Subcutaneous abdominal adipose tissue (tissue), 5 donors: ENCODE measurements around the gene SEH1L.
A peak's percentile ranks its signal among the peaks of the same experiment; 100 is the strongest.

Experiments
- H3K27ac ChIP-seq: one replicate; pipeline ENCODE4 v1.7.0; 2013; ENCODE audit warnings: low read depth, mild to moderate bottlenecking, inconsistent platforms, low read length, moderate library complexity
- H3K27me3 ChIP-seq, 5 donors: one replicate each; pipeline ENCODE4 v1.7.0; 2013; ENCODE audit warnings: low read length in 5 of 5, inconsistent platforms in 1 of 5; ENCODE audit not compliant: control insufficient read depth in 5 of 5, insufficient read depth in 4 of 5
- H3K36me3 ChIP-seq, 5 donors: one replicate each; pipeline ENCODE4 v1.7.0; 2013; ENCODE audit warnings: low read length in 5 of 5; ENCODE audit not compliant: control insufficient read depth in 5 of 5, insufficient read depth in 5 of 5
- H3K4me1 ChIP-seq, 5 donors: one replicate each; pipeline ENCODE4 v1.7.0; 2013; ENCODE audit warnings: low read length in 5 of 5, mild to moderate bottlenecking in 3 of 5, moderate library complexity in 1 of 5; ENCODE audit not compliant: control insufficient read depth in 5 of 5, insufficient read depth in 5 of 5
- H3K4me3 ChIP-seq, 5 donors: one replicate each; pipeline ENCODE4 v1.7.0; 2013; ENCODE audit warnings: low read length in 5 of 5, low read depth in 1 of 5
- H3K9ac ChIP-seq, 5 donors: one replicate each; pipeline ENCODE4 v1.7.0; 2013; ENCODE audit warnings: low read length in 5 of 5, mild to moderate bottlenecking in 4 of 5, moderate library complexity in 3 of 5
- H3K9me3 ChIP-seq, 5 donors: one replicate each; pipeline ENCODE4 v1.7.0; 2013; ENCODE audit warnings: low read length in 5 of 5; ENCODE audit not compliant: control insufficient read depth in 5 of 5
- donor health status: healthy.
- donor health status: healthy.
- donor health status: healthy.
- donor health status: healthy.
- donor health status: healthy.

SEH1L gene

DNA sequence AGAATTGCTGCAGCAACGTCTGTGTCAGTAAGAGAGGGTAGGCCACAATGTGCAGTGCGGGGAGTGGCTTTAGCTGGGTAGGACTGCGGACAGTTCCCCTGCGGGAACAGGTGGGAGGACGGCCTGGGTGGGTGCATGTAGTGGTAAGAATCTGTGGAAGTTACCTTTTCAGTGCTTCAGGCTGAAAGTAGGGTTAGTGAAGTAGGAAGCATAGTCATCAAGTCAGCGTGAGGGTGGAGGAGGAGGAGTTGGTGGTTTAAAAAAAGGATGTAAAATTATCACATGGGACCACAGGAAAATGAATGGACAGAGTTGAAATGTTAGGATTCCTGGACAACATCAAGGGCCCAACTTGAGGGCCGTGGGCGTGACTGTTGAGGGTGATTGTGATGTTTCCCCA is 56.6 kb downstream of the SEH1L start:
- H3K27ac ChIP-seq: no peak overlapping the region
- no peaks in the 10 kb centered on the region for H3K9me3 ChIP-seq
- H3K36me3 ChIP-seq: peaks cover 14 to 42% (median 18%) of the 10 kb centered on the region in 5 donors
- no peak overlapping the region for H3K9ac ChIP-seq
- no peaks in the 10 kb centered on the region for H3K27me3 ChIP-seq
- H3K4me1 ChIP-seq: peaks cover 0 to 6% (median 0%) of the 10 kb centered on the region in 5 donors
- no peak overlapping the region for H3K4me3 ChIP-seq

DNA sequence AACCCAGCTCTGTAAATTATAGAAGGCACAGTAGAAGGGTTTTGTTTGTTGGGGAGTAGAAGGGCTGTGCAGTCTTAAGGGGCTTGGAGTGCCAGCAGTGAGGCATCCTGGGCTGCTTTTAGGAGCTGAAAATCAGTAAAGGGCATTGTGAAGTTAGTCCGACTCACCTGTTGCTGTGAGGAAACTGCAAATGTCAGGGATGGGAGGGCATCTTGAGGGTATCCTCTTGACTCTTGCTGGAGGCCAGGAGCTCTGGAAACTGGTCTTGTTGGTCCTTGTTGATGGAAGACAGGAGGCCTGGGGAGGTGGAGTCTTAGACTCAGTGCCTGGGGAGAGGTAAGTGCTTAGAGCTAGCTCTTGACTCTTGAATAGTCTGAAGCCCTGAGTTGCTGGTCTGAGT is 57.5 kb downstream of the SEH1L start:
- H3K4me3 ChIP-seq: no peak overlapping the region
- H3K36me3 ChIP-seq: peaks cover 15 to 46% (median 21%) of the 10 kb centered on the region in 5 donors
- no peak overlapping the region for H3K27ac ChIP-seq
- H3K9me3 ChIP-seq: no peaks in the 10 kb centered on the region
- no peaks in the 10 kb centered on the region for H3K27me3 ChIP-seq
- peaks cover 0 to 6% (median 0%) of the 10 kb centered on the region in 5 donors for H3K4me1 ChIP-seq
- H3K9ac ChIP-seq: no peak overlapping the region

DNA sequence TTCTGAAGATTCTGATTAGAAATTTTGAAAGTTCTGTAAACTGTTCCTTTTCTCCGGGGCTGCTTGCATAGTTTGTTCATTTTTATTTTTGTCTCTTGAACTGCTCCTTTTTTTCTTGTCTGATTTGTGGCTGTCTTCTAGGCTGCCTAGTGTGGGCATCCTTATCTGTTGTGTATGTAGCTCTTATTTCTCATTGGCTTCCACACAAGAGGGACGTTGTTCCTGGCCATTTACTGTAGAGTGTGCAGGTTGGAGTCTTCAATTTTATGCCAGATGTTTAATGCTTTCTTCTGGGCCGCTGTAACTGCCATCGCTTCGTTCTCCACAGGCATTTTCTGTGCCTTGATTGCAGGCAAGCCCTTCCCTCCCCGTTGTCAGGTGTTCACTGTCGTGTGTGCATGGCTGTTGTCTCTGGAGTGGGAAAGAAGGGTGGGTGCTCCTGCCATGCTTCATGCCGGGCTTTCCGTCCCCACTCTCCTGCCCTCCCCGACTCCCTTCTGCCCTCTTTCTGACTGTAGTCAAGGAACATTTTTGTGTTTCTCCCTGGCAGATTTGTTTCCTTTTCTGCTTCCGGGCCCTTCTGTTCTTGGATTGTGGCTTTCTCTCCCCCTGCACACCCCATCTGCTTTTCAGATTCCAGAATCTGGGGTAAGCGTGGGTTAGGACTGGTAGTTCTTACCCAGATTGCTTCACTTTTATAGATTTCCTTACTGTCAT is 58.9 kb downstream of the SEH1L start:
- Histone ChIP-seq H3K9me3 (no peaks in the 10 kb centered on the region), H3K4me3 (peak overlapping the region in 1 of 5 donors; percentile 36), H3K4me1 (peaks cover 0 to 6% (median 0%) of the 10 kb centered on the region in 5 donors), H3K9ac (no peak overlapping the region), H3K27me3 (no peaks in the 10 kb centered on the region), H3K27ac (no peak overlapping the region), H3K36me3 (peaks cover 10 to 41% (median 19%) of the 10 kb centered on the region in 5 donors)

DNA sequence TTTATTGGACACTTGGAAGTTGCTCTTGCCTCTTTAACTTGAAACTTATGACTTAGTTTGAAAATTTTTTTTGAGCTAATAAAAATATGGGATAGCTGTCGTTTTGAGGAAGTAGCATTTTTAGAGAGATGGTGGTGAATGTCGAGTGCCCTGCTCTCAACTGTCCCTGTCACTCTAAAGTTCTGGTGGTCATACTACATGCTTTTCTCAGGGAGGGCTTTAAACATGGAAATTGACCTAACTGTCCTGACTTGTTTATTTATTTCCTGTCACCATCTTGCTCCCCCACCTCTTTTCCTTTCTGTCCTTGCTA is 59.4 kb downstream of the SEH1L start:
- Histone ChIP-seq H3K27me3 (no peaks in the 10 kb centered on the region), H3K36me3 (peaks cover 15 to 39% (median 24%) of the 10 kb centered on the region in 5 donors), H3K4me1 (peaks cover 0 to 6% (median 0%) of the 10 kb centered on the region in 5 donors), H3K27ac (no peak overlapping the region), H3K9ac (no peak overlapping the region), H3K9me3 (no peaks in the 10 kb centered on the region), H3K4me3 (no peak overlapping the region)

DNA sequence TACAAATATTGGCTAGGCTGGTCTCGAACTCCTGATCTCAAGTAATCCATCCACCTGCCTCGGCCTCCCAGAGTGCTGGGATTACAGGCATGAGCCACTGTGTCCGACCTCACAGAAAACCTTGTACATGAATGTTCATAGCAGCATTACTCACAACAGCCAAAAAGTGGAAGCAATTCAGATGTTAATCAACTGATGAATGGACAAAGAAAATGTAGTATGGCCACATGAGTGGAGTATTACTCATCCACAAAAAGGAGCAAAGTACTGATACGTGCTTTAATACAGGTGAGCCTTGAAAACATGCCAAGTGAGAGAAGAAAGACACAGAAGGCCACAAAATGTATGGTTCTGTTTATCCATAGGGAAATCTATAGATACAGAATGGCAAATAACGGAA is 63.9 kb downstream of the SEH1L start:
- H3K4me1 ChIP-seq: peaks cover 0 to 2% (median 0%) of the 10 kb centered on the region in 5 donors
- H3K27me3 ChIP-seq: no peaks in the 10 kb centered on the region
- peaks cover 34 to 63% (median 53%) of the 10 kb centered on the region in 5 donors for H3K36me3 ChIP-seq
- no peak overlapping the region for H3K4me3 ChIP-seq
- no peaks in the 10 kb centered on the region for H3K9me3 ChIP-seq
- H3K9ac ChIP-seq: no peak overlapping the region
- H3K27ac ChIP-seq: no peak overlapping the region

DNA sequence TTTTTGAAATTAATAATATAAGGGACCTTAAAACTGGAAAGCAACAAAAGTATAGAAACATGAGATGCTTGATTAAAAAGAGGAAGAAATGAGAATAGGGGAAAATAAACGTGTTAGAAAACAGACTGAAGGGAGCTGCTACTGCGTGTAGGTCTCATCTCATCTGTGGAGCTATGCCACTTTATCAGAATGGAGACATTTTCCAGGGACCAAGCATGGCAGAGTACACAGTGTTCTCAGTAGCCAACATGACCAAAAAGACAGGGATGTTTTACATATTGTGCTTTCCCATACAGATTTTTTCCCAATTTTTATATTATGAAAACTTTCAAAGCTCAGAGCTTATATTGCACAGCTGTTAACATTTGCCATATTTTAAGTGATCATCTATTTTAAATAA is 66.4 kb downstream of the SEH1L start:
- H3K36me3 ChIP-seq: peaks cover 53 to 70% (median 61%) of the 10 kb centered on the region in 5 donors
- H3K9ac ChIP-seq: no peak overlapping the region
- no peaks in the 10 kb centered on the region for H3K4me1 ChIP-seq
- no peaks in the 10 kb centered on the region for H3K27me3 ChIP-seq
- no peaks in the 10 kb centered on the region for H3K9me3 ChIP-seq
- H3K4me3 ChIP-seq: no peak overlapping the region
- H3K27ac ChIP-seq: no peak overlapping the region

DNA sequence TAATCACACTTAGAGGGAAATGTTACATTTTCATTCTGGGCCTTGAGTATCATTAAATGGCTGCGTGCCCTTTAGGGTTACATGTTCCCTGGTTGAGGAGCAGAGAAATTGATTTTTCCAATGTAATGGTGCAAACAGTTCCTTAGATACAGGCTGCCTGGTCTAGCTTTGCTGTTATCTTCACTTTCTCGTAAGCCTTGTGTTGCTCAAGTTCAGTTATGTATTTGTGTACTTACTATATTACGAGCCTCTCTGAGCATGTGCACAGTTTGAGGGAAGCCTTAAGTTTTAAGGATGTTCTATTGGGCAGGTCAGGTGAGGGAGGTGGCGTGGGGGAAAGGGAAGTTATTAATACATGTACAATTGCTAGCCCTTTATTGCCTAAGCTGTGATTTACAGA is 67.0 kb downstream of the SEH1L start:
- Histone ChIP-seq H3K9ac (no peak overlapping the region), H3K4me3 (no peak overlapping the region), H3K36me3 (peaks cover 53 to 68% (median 58%) of the 10 kb centered on the region in 5 donors), H3K4me1 (no peaks in the 10 kb centered on the region), H3K27me3 (no peaks in the 10 kb centered on the region), H3K27ac (no peak overlapping the region), H3K9me3 (no peaks in the 10 kb centered on the region)

DNA sequence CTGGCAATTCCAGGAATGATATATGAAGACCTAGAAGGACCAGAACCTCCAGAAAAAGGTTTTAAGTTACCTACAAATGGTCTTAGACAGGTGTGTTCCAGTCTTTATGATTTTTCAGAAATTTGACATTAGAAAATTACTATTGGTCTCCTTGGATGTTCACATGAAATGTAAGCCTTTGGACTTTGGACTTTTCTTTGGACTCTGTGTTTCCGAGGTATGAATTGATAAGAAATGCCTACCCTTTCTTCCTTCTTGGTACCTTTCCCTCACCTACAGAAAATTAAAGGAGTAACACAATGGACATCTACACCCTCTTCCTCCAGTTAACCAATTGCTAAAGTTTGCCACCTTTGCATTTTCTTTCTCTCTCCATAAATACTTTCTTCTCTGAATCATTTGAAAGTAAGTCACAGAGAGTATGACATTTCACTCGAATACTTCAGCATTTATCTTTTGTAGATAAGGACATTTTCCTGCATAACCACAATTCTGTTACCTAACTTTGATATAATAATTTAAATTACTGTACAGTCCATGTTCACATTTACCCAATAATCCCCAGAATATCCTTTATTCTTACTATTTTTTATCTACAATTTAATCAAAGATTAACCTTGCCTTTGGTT is 69.5 kb downstream of the SEH1L start:
- Histone ChIP-seq H3K4me1 (no peaks in the 10 kb centered on the region), H3K9ac (no peak overlapping the region), H3K27ac (no peak overlapping the region), H3K9me3 (peaks cover 0 to under 1% (median 0%) of the 10 kb centered on the region in 5 donors), H3K36me3 (peaks cover 50 to 68% (median 62%) of the 10 kb centered on the region in 5 donors), H3K4me3 (no peak overlapping the region), H3K27me3 (no peaks in the 10 kb centered on the region)

DNA sequence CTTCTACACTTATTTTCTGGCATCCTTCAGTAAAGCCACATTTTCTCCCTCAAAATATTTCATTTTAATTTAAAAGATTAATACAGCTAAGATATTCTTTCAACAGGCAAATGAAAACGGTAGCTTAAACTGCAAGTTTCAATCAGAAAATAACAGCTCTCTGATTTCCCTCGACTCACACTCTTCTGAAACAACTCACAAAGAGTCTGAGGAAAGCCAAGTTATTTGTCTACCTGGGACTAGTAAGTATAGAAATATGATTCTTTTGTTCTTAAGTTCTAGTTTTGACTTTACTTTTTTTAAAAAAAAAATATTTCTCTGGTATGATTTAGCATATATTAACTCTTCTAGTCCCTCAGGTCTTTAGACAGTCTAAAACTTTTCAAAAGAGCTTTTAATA is 70.6 kb downstream of the SEH1L start:
- H3K27me3 ChIP-seq: no peaks in the 10 kb centered on the region
- H3K4me3 ChIP-seq: no peak overlapping the region
- no peak overlapping the region for H3K9ac ChIP-seq
- H3K9me3 ChIP-seq: peaks cover 0 to 5% (median 0%) of the 10 kb centered on the region in 5 donors
- peaks cover 46 to 59% (median 56%) of the 10 kb centered on the region in 5 donors for H3K36me3 ChIP-seq
- no peak overlapping the region for H3K27ac ChIP-seq
- H3K4me1 ChIP-seq: no peaks in the 10 kb centered on the region

DNA sequence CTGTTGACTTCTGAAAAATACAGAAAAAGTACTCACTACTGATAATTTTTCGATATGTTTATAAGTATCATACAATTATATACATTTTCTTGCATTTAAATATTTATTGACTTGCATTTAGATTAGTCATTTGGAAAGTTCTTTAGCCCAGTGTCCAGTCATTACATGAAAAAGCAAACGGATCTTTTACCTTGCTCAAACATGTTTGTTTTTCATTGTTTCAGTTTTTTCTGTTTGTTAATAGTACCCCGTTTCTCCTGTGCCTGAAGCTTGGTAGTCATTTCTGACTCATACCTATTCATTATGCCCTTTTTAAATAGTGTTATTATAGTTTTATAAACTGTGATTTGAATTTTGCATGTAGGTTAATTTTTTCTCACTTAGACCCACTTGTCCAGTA is 71.5 kb downstream of the SEH1L start:
- Histone ChIP-seq H3K27me3 (no peaks in the 10 kb centered on the region), H3K27ac (no peak overlapping the region), H3K4me3 (no peak overlapping the region), H3K9ac (no peak overlapping the region), H3K36me3 (peaks cover 41 to 63% (median 47%) of the 10 kb centered on the region in 5 donors), H3K9me3 (peaks cover 0 to 5% (median 0%) of the 10 kb centered on the region in 5 donors), H3K4me1 (no peaks in the 10 kb centered on the region)
